A673 (cell line): ENCODE results near the gene TRAPPC2L.

Source experiments
- CTCF ChIP-seq: fragments of 300-800, 200-600 bp; sonication (generic); conservative IDR thresholded peaks from 2 replicates; pipeline ENCODE4 v1.5.1; 2017; ENCODE audit warnings: low read depth, mild to moderate bottlenecking, antibody characterized with exemption, low read length, moderate library complexity, mixed read lengths
- EZH2 ChIP-seq: fragments of 200-600 bp; sonication (generic); IDR thresholded peaks from 2 replicates; pipeline ENCODE4 v1.6.1; 2017; ENCODE audit warnings: borderline replicate concordance, low read depth, mild to moderate bottlenecking, mixed read lengths, antibody characterized with exemption, low read length; ENCODE audit not compliant: poor library complexity, severe bottlenecking

GRCh38 chr16:88868974-88869672, 12.2 kb downstream of the TRAPPC2L start:
- TF ChIP-seq CTCF (no peak), EZH2 (no peak)
